T-helper 2 cell treated with Interferon-gamma antibody and Interleukin-4, amounts not matched to agents 100 ng/mL and 5 ng/mL, for 36 hours (primary cell): ENCODE data around the gene LDLRAD3. TPM values are rescaled to one million over a fixed set of nuclear protein-coding genes. Genes with fewer than 3 reads are reported as not detected.

Experiments
- intact Hi-C: fragments of 100-400 bp; cut with micrococcal nuclease; formaldehyde crosslinking; loops from one replicate; pipeline ENCODE4 v1.15.1; 2023
- total RNA-seq: library from RNA; stranded (reverse); gene quantifications from 2 replicates; pipeline ENCODE4 v1.2.3, GENCODE V29; 2022

Gene LDLRAD3
- total RNA-seq, 1 donor from 2014 or later: 1.0 TPM

DNA sequence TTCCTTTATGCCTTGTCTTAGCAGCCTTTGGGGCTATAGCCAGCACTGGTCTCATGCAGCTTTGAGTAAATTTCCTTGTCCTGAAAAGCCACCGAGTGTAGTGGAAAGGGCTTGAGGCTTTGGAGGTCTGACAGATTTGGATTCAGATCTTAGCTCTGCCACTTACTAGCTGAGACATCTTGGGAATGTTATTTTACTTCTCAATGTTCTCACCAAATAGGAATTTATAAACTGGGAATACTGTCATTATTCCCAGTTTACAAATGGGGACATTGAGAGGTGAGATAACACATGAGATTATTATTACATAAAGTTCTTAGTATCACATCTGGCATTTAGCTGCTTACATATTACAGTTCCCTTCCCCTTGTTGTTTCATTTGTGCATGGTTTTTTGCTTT, 249.9 kb downstream of the LDLRAD3 start:
- intact Hi-C loops: no loop called here

DNA sequence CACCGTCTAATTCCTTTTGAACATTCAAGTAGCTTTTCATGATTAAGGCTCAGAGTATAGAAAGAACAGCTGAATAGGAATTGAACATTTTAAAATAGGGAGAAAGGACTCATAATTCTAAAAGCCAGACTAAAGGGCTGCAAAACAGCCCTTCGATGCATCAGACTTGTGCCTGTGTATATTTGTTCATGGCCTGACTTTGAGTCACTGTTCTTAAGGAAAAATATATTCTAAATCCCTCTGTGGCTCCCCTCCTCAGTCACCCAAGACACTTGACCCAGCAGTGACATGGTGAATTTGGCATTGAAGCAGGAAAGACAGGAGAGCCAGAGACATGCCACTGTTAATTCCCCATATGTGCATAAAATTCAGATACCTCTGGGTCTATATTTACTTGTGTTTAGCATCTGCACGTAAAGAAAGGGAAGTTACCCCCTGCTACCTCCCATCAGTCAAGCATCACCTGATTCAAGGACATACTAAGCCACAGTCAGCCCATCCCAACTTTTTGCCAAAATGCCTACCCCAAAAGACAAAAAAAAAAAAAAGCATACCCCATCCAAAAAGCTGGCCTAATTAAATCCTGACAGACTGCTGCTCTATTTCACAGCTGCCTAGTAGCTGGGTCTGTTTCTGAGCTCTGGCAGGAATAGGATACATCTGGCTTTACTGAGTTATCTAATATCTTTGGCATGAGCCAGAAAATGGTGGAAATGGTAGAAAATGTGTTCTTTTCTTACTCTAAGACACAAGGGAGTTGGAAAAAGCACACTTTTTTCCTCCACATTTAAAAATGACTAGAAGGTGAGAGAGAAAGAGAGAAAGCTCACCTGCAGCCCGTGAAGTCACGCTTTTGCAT, 251.9 kb downstream of the LDLRAD3 start:
- intact Hi-C loops: no loop called here

DNA sequence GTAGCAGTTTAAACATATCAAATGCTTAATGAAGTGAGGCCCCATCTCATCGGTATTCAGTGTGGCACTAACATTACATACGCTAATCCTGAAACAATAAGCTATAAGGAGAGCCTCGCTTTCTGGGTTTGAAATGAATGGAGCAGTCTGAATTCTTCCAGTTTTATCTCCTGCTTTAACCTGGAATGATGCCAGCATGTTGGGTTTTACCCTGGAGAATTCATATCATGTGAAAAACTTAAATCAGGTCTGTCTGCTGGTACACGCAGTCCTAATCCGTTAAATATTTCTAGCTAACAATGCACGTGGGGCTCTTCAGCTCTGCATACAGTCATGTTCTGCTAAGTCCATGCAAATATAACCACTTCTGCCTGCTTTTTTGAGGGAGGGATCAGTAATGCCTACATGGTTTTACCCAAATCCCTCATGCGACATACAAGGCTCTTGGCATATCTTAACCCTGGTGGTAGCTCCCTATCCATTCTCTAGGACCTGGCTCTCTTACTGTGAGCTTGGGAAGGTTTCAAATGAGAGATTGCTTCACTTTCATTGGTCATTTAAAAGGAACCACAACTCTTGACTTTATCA, 252.6 kb downstream of the LDLRAD3 start:
- intact Hi-C loops: no loop called here

DNA sequence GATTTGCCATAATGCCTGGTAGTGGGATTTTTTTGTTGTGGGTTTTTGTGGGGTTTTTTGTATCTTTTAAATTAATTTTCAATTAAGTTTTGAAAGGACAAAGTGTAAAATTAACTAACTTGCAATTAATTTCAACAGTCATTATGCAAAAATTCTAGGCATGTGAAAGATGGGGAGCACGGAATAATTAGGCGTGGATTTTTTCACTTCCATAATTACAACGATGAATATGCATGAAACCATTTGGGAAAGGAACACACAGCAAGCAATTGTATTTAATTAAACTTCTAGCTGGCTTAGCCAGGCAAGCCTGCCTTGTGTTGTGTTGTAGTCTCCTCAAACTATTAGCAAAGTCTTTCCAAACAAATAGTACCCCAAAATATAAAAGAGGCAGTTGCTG, 257.5 kb downstream of the LDLRAD3 start:
- intact Hi-C loops: no loop called here

DNA sequence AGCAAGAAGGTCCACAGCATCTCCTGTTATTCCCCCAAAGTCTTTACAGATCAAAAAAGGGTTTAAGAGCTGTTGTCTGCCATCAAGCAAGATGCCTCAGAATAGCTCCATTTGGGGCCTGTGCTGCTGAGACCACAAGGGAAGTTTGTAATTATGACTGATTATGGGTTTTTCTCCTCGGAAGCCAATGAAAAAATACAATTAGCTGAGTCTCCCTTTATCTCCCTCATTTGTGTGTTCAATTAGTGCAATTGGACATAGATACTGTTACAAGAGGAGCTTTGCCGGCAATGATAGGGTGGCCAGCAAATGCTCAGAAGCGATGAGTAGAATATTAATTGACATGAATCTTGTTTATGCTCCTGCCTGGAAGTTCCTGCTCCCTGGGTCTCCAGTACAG, 261.7 kb downstream of the LDLRAD3 start:
- intact Hi-C loops: no loop called here

DNA sequence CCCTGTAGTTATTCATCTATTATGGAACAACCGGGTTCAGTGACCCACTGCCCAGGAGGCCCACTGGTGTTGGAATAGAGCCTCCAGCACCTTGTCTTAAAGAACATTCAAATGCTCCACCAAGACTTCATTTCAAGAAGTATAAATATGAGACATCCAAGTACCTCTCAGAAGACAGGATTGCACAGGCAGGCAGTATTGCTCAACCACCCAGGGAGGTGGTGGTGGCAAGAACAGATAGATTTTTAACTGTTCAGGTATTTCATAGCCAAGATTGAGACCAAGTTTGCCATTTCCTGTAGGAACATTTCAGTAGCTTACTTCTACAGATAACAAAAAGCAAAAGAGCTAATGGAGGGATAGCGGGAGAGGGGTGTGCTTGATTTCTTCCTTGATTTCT, 266.7 kb downstream of the LDLRAD3 start:
- intact Hi-C loops: no loop called here

DNA sequence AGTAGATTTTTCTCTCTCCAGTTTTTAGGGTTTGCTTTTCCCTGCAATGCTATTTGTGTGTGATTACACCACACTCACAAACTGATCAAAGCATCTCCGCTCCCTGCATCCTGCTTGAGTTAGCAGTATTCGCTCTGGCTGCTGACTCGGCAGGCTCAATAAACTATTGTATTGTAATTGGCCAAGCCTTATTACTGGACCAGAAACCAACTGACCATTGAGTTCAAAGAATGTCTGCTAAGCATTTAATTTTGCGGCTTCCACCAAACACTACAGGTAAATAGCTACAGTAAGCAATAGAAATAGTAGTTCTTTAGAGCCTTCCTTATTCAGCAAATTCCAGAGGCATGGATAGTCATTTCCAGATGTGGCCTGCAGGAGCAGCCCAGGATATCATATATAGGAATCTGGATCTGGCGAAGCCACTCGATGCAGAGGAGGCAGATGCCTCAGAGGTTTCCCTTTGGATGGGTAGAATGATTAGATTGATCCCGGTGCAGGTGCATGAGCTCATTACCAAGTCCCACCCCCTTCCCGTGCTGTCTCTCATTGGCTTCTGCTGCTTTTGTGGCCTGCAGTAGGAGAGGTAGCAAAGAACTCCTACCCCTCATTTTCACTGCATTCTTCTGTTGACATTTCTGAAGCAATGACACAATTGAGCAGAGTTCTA, 268.0 kb downstream of the LDLRAD3 start:
- intact Hi-C loops: no loop called here

DNA sequence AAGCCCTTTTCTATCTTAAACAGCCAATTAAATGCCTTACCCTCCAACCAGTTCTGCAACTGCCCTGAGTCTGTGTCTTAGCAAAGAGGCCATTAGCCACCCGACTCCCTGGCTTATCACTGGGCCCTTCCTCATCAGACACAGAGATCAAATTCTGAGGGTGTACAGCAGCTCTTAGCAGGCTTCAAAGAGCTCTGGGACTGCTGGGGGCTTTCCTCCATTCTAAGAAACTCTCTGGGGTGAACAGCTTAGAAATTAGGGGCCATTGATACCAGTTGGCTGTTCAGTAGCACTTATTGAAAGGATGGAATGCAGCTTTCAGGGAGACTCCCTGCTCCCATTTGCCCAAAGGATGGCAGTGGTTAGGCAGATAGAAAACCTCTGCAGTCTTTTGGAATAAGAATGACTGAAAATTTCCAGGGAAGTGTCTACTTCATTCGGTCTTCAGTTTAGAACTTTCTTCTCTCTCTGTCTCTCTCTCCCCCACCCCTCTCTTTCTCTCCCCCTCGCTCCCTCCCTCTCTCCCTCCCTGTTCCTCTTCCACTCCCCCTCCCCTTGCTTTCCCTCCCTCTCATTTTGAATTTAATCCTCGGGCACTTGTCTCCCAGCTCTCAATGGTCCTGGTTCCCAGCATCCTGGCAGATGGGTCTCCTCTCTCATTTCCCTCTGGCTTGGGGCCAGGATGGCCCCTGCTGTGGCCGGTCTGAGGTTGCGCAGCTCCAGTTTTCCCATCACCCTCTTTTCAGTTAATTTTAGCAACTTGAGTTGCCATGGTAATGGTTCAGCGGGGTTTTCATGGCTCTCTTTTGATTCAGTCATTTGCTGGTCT, 268.9 kb downstream of the LDLRAD3 start:
- intact Hi-C loops: no loop called here

DNA sequence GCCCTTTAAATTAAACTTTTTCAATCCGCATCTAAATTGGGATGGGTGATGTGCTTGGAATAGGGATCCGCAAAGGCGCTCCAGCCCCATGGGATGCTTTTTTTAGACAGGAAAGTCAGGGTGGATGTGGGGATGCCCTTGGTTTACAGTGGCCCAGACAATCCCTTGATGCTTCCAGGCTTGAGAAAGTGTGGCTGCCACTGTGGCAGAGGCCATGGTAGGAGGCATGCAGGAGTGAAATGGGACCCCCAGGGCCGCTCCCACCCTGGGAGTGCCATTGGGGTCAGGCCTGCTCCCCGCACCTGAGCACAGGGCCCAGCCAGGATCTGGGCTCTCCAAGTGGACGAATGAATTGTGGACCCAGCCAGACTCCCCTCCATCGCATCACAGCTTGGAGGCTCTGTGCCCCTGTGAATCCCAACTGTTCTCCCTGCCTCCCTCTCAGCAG, 269.6 kb downstream of the LDLRAD3 start:
- intact Hi-C loops: no loop called here

DNA sequence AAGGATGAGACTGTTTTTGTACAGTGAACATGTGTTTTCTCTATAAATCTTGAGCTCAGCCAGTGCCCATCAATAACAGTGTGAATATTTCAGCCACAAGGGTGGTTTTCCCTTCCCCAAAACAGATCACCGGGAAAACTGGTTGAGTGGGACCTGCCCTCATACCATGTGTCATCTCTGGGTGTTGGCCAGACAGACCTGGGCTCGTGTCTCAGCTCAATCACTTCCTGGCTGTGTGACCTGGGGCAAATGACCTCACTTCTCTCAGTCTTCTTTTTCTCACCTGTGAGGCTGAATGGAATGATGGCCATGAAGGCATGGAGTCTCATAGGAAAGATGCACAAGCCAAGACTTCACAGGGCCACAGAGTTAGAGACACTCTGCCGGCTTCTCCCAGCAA, 270.6 kb downstream of the LDLRAD3 start:
- intact Hi-C loops: no loop called here

DNA sequence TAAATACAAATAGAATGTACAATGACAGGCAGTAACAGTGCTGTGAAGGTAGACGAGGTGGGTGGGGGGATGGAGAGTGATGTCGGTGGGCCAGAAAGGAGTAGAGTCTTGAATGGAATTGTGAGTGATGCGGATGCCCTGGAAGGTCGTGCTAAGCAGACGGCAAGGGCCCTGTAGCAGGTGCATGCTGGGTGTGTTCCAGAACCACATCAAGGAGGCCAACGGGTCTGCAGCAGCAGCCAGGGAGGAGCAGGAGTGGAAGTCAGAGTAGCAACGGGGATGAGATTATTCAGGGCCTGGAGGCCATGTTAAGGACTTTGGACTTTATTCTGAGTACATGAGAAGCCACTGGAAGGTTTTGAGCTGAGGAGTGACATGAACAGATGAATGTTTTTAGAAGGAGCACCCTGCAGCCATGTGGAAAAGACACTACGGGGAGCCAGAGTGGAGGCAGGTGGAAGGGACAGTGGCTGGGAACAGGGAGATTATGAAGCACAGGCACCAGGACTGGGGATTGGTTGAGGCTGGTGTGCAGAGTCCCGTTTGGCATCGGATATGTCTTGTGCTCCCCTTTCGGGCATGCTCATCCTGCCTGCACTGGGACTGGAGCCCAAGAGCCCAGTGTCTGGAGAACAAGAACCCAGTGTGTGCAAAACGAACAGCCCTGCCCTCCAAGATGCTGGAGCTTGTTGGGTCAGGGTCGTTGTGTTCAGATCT, 271.3 kb downstream of the LDLRAD3 start:
- intact Hi-C loops: no loop called here

DNA sequence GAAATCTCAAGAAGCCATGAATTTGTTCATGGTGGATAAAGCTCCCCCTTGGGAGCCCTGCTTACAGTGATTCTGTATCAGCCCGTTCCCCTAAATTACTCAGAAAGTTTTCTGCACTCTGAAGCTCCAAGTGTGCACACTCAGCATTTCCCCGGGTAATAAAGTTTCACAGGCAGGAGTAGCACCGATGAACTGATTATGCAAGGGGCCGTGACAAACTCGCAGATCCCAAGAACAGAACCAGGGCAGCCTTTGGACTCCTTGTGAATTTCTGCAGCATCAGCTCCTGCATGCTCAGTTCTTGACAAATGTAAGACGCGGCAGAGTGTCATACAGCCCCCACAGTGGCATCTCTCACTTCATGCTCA, 271.8 kb downstream of the LDLRAD3 start:
- intact Hi-C loops: no loop called here

DNA sequence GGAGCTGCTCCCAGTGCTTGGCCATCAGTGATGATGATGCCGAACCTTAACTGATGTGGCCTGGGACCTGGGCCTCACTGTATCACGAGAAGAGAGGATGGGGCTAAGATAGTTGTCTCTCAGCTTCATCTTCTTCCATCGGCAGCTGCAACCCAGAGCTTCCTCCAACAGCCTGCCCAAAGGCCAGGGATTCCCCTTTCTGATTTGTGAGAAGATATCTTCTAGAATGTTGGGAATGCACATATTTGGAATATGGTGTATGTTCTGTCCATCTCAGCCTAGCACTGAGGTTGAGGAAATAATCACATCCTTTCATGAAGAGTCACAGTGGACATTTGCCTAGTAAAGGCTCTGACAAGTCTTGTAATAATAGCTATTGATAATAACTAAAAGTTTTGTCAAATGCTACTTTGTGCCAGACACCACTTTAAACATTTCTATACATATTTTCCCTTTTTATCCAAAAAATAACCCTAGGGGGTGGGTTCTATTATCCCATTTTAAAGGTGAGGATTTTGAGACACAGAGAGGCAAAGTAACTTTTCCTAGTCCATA, 272.3 kb downstream of the LDLRAD3 start:
- intact Hi-C loops: no loop called here

DNA sequence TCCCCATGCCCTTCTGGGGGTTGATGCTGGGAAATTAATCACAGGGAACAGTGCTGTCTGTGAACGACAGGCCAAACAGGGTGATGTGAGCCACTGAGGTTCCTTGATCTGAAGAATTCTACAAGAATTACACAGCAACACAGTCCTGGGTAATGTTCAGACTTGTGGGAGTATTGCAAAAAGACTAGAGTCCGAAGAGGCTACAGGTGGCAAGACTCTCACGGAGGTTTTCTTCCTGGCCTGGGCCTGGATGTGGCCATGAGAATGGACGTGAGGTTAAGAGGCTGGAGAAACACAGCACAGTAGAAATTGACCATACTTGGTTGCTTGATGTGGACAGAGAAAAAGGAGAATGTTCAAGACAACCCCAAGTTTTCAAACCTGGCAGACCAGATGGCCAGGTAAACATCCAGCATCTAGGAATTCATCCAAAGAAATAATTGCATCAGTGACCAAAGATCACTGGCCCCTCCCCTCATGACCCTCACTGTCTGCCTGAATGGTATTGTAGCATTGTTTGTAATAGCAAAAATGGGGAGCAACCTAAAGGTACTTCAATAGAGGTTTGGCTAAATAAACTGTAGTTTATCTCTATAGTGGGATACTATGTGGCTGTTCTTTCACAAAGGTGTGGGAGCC, 274.5 kb downstream of the LDLRAD3 start:
- intact Hi-C loops: no loop called here

DNA sequence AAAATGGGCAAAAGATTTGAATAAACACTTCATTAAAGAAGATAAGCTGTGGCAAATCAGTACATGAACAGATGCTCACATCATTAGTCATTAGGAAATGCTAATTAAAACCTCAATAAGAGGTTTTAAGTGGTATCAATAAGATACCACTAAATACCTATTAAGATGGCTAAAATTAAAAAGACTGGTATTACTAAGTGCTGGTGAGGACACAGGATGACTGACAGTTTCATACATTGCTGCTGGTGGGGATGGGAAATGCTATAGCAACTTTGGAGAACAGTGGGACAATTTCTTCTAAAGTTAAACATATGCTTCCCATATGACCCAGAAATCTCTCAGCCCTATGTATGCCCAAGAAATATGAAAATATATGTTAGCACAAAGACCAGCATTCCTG, 276.1 kb downstream of the LDLRAD3 start:
- intact Hi-C loops: no loop called here

DNA sequence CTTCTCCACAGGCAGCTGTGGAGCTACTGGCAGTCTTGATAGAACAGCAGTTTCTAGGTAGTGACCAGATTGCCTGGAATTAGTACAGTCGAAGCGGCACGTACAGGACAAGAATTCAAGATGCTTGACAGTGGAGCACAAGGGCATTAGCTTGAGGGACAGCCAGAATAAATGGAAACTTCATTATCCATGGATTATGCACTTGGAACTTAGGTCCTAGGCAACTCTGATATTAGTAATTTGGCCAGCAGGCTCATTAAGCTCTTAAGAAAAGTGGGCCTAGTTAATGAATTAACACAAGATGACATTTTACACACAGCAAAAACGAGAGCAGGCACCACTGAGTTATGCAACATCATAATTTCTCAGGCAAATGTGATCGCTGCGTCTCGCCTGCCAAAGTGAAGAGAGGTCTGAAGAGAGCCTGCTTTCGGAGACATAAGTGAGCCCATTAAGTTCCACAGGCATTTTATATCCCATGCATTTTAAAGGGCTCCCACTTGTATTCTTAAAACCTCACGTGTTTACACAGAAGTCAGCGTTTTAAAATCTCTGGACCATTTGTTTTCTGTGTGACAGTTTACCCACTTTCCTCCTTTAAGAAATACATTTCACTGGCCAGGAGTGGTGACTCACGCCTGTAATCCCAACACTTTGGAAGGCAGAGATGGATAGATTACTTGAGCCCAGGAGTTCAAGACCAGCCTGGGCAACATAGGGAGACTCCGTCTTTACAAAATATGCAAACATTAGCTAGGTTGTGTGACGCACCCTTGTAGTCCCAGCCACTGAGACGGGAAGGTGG, 279.2 kb downstream of the LDLRAD3 start:
- intact Hi-C loops: no loop called here

DNA sequence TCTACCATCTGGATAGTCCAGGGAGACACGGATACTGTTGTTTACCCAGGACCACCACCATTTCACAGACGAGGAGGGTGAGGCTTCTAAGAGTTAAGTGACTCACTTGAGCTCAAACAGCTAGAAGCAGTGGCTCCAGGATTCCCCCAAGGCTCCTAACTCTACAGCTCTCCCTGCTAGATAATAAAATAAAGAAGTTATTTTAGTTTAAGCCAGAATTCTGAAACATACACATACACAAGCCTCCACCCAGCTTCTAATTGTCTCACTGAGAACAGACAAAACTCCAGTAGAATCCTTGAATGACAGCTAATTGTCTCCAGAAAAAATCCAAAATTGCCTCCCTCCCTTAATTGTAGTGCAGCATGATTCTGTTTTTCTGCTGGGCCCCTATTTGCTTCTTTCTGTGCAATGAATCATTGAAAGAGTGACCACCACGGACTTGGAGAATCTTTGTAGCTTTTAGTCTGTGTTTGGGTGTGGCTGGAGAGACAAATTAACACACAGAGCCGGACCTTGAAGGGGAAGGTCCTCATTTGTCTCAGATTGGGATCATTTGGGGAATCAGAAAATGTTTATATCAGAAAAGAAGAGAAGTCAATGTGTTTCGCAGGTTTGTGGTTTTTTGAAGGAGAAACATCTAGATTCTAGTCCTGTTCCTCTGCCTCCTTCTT, 280.5 kb downstream of the LDLRAD3 start:
- intact Hi-C loops: no loop called here

DNA sequence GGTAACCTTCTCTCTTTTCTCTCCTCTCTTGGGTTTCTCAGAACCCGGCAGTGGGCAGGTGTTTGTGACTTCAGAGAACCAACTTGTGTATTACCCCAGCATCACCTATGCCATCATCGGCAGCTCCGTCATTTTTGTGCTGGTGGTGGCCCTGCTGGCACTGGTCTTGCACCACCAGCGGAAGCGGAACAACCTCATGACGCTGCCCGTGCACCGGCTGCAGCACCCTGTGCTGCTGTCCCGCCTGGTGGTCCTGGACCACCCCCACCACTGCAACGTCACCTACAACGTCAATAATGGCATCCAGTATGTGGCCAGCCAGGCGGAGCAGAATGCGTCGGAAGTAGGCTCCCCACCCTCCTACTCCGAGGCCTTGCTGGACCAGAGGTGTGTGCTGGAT, 283.2 kb downstream of the LDLRAD3 start:
- intact Hi-C loops: no loop called here

DNA sequence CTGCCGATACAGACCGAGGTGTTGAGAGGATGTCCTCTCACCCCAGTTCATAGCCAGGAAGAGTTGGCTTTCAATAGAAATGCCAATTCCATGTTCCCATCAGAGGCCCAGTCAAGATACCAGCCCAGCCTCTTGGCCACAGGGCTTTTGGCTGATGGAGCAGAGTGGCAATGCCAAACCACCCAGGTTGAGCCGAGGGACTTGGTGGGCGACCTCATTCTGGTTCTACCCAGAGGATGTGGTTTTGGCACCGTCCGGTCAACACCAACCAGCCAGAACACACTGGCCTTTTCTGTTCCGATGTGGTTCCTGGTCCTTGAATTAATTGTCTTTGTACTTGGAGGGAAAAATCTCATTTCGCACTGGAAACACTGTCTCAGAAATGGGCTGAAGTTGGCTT, 284.8 kb downstream of the LDLRAD3 start:
- intact Hi-C loops: no loop called here
